ENCODE data around the gene ODAD4.

DNA sequence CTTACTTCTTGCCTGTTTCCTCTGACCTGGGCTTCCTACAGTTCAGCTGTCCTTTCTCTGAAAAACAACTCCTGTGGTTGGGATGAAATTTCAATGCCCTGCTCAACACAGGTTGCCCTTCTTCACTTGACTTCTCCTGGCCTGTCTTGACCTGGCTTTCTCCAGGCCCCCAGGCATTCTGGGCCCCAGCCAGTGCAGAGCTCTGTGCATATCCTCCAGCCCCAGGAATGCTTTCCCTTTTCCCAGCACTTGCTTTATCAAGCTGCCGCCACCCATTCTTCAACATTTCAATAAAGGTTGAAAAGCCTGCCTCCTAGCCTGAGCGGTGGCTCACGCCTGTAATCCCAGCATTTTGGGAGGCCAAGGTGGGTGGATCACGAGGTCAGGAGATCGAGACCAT lies 10.8 kb downstream of the ODAD4 start:
- TF ChIP-seq CTCF (conservative IDR thresholded peaks at IDR 0.05; ENCODE audit: low read depth, low read length) (no peak), RAD21 (IDR thresholded peaks at IDR 0.05; ENCODE audit: low read length) (no peak), USF2 (IDR thresholded peaks at IDR 0.05; ENCODE audit: low read depth, low read length) (no peak), POLR2A (IDR thresholded peaks at IDR 0.05; ENCODE audit: low read depth, low read length) (no peak), CHD1 (IDR thresholded peaks at IDR 0.05; ENCODE audit: low read depth, low read length) (no peak), RCOR1 (IDR thresholded peaks at IDR 0.05; ENCODE audit: insufficient replicate concordance, low read length) (no peak), ELK1 (IDR thresholded peaks at IDR 0.05; ENCODE audit: borderline replicate concordance, low read depth, low read length) (no peak), CEBPB (IDR thresholded peaks at IDR 0.05; ENCODE audit: low read depth, low read length) (no peak), MAZ (IDR thresholded peaks at IDR 0.05; ENCODE audit: borderline replicate concordance, low read depth, low read length) (no peak)
